Fibroblast of lung (primary cell): ENCODE results near the gene SUPT20HL1. TPM values are rescaled to one million over a fixed set of nuclear protein-coding genes. Genes with fewer than 3 reads are reported as not detected.

Experiments used
- DNase-seq, 2 donors: peaks; one replicate each; pipeline versions ENCODE4 v3.0.0 to v3.0.0-alpha.2; 2010; ENCODE audit warnings: low read depth in 2 of 2
- H2AFZ ChIP-seq: 2 replicates; pipeline ENCODE4 v1.5.1; 2012; ENCODE audit warnings: low read length, control low read depth, inconsistent platforms
- H3K27ac ChIP-seq: 2 replicates; pipeline ENCODE4 v1.5.1; 2011; ENCODE audit warnings: low read length, control low read depth; ENCODE audit not compliant: insufficient read depth
- H3K27me3 ChIP-seq: 2 replicates; pipeline ENCODE4 v1.5.1; 2011; ENCODE audit warnings: mild to moderate bottlenecking, low read length; ENCODE audit not compliant: control insufficient read depth, insufficient read depth
- H3K36me3 ChIP-seq: 2 replicates; pipeline ENCODE4 v1.5.1; 2011; ENCODE audit warnings: low read length; ENCODE audit not compliant: control insufficient read depth, insufficient read depth
- H3K4me1 ChIP-seq: 2 replicates; pipeline ENCODE4 v1.5.1; 2011; ENCODE audit warnings: low read length; ENCODE audit not compliant: control insufficient read depth, insufficient read depth; ENCODE audit errors: extremely low read depth
- H3K4me2 ChIP-seq: 2 replicates; pipeline ENCODE4 v1.5.1; 2011; ENCODE audit warnings: low read length, control low read depth; ENCODE audit not compliant: insufficient read depth; ENCODE audit errors: extremely low read depth
- H3K4me3 ChIP-seq, 4 experiments: fragments of 200-600 bp in 1 of 4; sonication (generic) in 1 of 4; replicated peaks in 1 of 4; 2 replicates each; pipeline ENCODE4 v1.5.1; 2011 to 2016; ENCODE audit warnings: low read length in 4 of 4, low read depth in 3 of 4, mild to moderate bottlenecking in 3 of 4, control low read depth in 2 of 4, inconsistent platforms in 1 of 4, mixed read lengths in 1 of 4; ENCODE audit not compliant: insufficient read depth in 1 of 4; ENCODE audit errors: control extremely low read depth in 1 of 4
- H3K79me2 ChIP-seq: 2 replicates; pipeline ENCODE4 v1.5.1; 2012; ENCODE audit warnings: mild to moderate bottlenecking, low read length, inconsistent platforms; ENCODE audit not compliant: control insufficient read depth, insufficient read depth
- H3K9ac ChIP-seq: 2 replicates; pipeline ENCODE4 v1.5.1; 2011; ENCODE audit warnings: mild to moderate bottlenecking, low read length, control low read depth; ENCODE audit not compliant: insufficient read depth
- H3K9me3 ChIP-seq: 2 replicates; pipeline ENCODE4 v1.5.1; 2012; ENCODE audit warnings: low read depth, low read length; ENCODE audit not compliant: control insufficient read depth, insufficient read depth
- H4K20me1 ChIP-seq: 2 replicates; pipeline ENCODE4 v1.5.1; 2011; ENCODE audit warnings: low read length; ENCODE audit not compliant: control insufficient read depth, insufficient read depth; ENCODE audit errors: extremely low read depth
- EZH2 ChIP-seq: IDR thresholded peaks from 2 replicates; pipeline ENCODE4 v1.5.1; 2012; ENCODE audit warnings: low read length, control low read depth, mild to moderate bottlenecking; ENCODE audit errors: missing control alignments
- polyA plus RNA-seq, 2 donors: library from polyadenylated mRNA; depleted of rRNA in 1 of 2; stranded (reverse) in 1 of 2; unstranded in 1 of 2; fragments of >200 nt; gene quantifications; 2 replicates each; pipeline ENCODE4 v1.2.1, GENCODE V29; 2011 to 2012; ENCODE audit warnings: missing spikeins in 1 of 2
- total RNA-seq: library from RNA; depleted of rRNA; stranded (reverse); fragments of >200 nt; gene quantifications from 2 replicates; pipeline ENCODE4 v1.2.1, GENCODE V29; 2014
- TF ChIP-seq, protein P1 (sequence below), 2 donors: IDR thresholded peaks in 1 of 2; conservative IDR thresholded peaks in 1 of 2; 1 replicate in 1 of 2; 2 replicates in 1 of 2; pipeline ENCODE4 v1.5.1; 2011 to 2012; ENCODE audit warnings: low read length in 2 of 2, control low read depth in 1 of 2, inconsistent platforms in 1 of 2, low read depth in 1 of 2, mild to moderate bottlenecking in 1 of 2

SUPT20HL1 gene
- total and polyA plus RNA-seq, 2 donors (not counting 1 experiment from before 2014, with no cell fraction given): not detected

DNA sequence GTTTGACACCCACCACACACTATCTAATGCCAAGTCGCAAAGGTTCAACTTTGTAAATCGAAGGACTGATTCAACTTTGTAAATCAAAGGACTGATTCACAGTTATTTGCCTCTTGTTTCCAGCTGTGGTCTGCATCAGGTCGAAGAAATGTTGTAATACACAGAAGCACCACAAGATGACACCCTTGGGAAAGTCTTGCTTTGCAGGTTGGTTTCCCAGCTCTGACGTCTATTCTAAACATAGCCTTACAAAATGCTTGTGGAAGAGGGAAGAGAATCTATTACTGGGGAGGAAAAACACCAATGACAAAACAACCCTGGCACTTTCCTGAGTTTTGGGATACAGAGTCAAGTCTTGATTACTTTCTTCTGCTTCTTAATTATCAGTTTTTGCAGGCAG is 35.3 kb downstream of the SUPT20HL1 start:
- Histone ChIP-seq H3K4me3 (no peak overlapping the region), H3K9ac (no peak overlapping the region), H2AFZ (no peak overlapping the region), H3K9me3 (no peaks in the 10 kb centered on the region), H3K4me2 (no peak overlapping the region), H3K27me3 (no peaks in the 10 kb centered on the region), H4K20me1 (no peaks in the 10 kb centered on the region), H3K79me2 (no peaks in the 10 kb centered on the region), H3K27ac (no peak overlapping the region), H3K4me1 (no peaks in the 10 kb centered on the region), H3K36me3 (no peaks in the 10 kb centered on the region)
- no peak for TF ChIP-seq EZH2
- TF ChIP-seq, protein P1, sequence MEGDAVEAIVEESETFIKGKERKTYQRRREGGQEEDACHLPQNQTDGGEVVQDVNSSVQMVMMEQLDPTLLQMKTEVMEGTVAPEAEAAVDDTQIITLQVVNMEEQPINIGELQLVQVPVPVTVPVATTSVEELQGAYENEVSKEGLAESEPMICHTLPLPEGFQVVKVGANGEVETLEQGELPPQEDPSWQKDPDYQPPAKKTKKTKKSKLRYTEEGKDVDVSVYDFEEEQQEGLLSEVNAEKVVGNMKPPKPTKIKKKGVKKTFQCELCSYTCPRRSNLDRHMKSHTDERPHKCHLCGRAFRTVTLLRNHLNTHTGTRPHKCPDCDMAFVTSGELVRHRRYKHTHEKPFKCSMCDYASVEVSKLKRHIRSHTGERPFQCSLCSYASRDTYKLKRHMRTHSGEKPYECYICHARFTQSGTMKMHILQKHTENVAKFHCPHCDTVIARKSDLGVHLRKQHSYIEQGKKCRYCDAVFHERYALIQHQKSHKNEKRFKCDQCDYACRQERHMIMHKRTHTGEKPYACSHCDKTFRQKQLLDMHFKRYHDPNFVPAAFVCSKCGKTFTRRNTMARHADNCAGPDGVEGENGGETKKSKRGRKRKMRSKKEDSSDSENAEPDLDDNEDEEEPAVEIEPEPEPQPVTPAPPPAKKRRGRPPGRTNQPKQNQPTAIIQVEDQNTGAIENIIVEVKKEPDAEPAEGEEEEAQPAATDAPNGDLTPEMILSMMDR (conservative IDR thresholded peaks at IDR 0.05 in 1 of 2, IDR thresholded peaks at IDR 0.05 in 1 of 2; ENCODE audit: low read depth in 1 of 2, low read length in 2 of 2): peak; percentile 65 to 67
- peak; percentile 73 to 77 for DNase-seq

DNA sequence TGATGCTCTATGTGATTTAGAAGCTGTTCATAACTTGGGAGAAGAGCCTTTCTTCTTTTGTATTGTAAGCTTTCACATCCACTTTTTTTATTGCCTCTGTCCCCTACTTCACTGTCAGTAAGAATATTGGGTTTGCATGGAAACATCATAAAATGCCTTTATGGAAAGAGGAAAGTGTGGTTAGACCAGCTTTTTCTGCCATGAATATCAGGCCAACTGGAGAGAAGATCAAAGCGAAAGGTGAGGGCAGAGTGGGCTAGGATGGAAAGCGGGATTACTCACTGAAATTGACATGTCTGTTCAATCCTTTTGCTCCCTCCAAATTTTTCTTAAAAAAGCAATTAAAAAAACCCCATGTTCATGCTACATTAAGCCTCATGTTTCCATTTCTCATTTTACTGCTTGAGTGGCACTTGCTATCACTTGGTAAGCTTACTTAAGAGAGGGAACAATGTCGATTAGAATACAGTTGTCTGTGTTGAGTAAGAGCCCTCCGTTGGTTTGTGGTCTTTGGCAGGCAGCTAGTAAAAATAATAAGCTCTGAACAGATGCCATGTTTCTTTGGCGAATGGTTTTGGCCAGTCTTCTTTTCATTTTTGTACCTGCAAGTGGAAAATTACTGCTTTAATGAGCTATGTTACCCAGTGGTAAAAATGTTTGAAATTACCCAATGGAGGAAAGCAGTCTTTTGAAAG is 35.9 kb downstream of the SUPT20HL1 start:
- no peak overlapping the region for H3K9ac ChIP-seq
- peak; percentile 39 to 83 for DNase-seq
- no peaks in the 10 kb centered on the region for H3K4me1 ChIP-seq
- no peaks in the 10 kb centered on the region for H3K79me2 ChIP-seq
- H3K36me3 ChIP-seq: no peaks in the 10 kb centered on the region
- H3K4me2 ChIP-seq: no peak overlapping the region
- TF ChIP-seq, protein P1 (conservative IDR thresholded peaks at IDR 0.05 in 1 of 2, IDR thresholded peaks at IDR 0.05 in 1 of 2; ENCODE audit: low read depth in 1 of 2, low read length in 2 of 2): no peak
- no peak for TF ChIP-seq EZH2
- H3K9me3 ChIP-seq: no peaks in the 10 kb centered on the region
- no peaks in the 10 kb centered on the region for H4K20me1 ChIP-seq
- no peak overlapping the region for H2AFZ ChIP-seq
- H3K27me3 ChIP-seq: no peaks in the 10 kb centered on the region
- H3K27ac ChIP-seq: no peak overlapping the region
- no peak overlapping the region for H3K4me3 ChIP-seq

DNA sequence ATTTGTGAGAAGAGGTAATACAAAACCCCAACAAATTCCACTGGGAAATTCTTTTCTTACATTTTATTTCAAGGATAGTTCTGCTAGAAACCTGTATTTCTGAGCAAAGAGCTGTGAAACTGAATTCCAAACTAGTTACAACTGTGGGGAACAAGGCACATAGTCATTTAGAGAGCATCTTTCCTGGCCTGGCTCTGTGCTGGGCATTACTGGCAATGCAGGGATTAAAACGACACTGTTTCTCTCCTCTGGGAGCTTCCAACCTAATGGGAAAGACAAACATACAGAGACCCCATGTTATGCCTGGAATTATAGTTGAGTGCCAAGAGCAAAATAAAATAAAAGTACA is 36.5 kb downstream of the SUPT20HL1 start:
- no peak for DNase-seq
- no peaks in the 10 kb centered on the region for H3K36me3 ChIP-seq
- no peak overlapping the region for H2AFZ ChIP-seq
- no peak overlapping the region for H3K9ac ChIP-seq
- TF ChIP-seq EZH2: no peak
- TF ChIP-seq, protein P1 (conservative IDR thresholded peaks at IDR 0.05 in 1 of 2, IDR thresholded peaks at IDR 0.05 in 1 of 2; ENCODE audit: low read depth in 1 of 2, low read length in 2 of 2): no peak
- no peak overlapping the region for H3K27ac ChIP-seq
- no peak overlapping the region for H3K4me3 ChIP-seq
- no peaks in the 10 kb centered on the region for H3K4me1 ChIP-seq
- H3K4me2 ChIP-seq: no peak overlapping the region
- no peaks in the 10 kb centered on the region for H3K27me3 ChIP-seq
- H3K79me2 ChIP-seq: no peaks in the 10 kb centered on the region
- H3K9me3 ChIP-seq: no peaks in the 10 kb centered on the region
- no peaks in the 10 kb centered on the region for H4K20me1 ChIP-seq
